ENCODE data around the gene HSPB6. TPM values are rescaled to one million over a fixed set of nuclear protein-coding genes. Genes with fewer than 3 reads are reported as not detected.
A peak's percentile ranks its signal among the peaks of the same experiment; 100 is the strongest.

The HSPB6 gene
- total and polyA plus RNA-seq, 7 donors: 4.4 to 275 (median 59.4) TPM

DNA sequence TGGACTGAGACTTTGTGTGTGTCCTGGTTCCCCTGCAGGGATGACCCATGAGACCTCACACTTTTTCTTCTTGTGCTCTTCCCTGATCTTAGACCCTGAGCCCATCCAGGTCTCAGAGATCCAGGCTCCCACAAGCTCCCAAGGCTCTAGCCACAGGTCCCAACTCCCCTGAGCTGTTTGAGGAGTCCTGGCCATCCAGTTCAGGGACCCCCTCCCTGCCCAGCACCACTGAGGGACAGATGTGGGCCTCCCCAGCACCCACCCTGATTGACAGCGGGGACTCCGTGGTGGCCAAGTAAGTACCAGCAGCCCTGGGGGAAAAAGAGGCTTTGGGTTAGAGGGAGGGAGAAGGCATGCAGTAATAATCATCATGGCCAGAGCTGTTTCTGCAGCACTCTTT lies 2.9 kb upstream of the HSPB6 start:
- peaks cover 0 to 43% (median 8%) of the 10 kb centered on the region in 4 donors for H3K36me3 ChIP-seq
- H3K27ac ChIP-seq: no peak overlapping the region
- H3K4me1 ChIP-seq: peaks cover 0 to 49% (median 37%) of the 10 kb centered on the region in 4 donors
- 96 to 100% methylated on average over 2 of the region's 2 CpGs for WGBS, 2 donors
- DNase-seq: no peak
- no peaks in the 10 kb centered on the region for H3K27me3 ChIP-seq
- TF ChIP-seq POLR2AphosphoS5 (IDR thresholded peaks at IDR 0.05): no peak
- TF ChIP-seq EP300 (IDR thresholded peaks at IDR 0.05): no peak
- TF ChIP-seq POLR2A (IDR thresholded peaks at IDR 0.05): no peak
- TF ChIP-seq CTCF (IDR thresholded peaks at IDR 0.05): no peak
- intact Hi-C loops (cut with DNase I): loop anchor here (5.0 to 10.0 kb wide), 4 partner anchors 112 to 383 kb away; partner anchors contain the start of genes CAPNS1, COX6B1, THAP8 and WDR62
- no peak overlapping the region for H3K4me3 ChIP-seq
- no peaks in the 10 kb centered on the region for H3K9me3 ChIP-seq

- H3K9me3 ChIP-seq: no peaks in the 10 kb centered on the region
- H3K4me1 ChIP-seq: peaks cover 0 to 63% (median 49%) of the 10 kb centered on the region in 4 donors
- peak within 1 kb of the TSS; percentile 98 to 99 (median 99) for H3K27ac ChIP-seq
- 0% methylated on average over 53 of the region's 53 CpGs for WGBS, 2 donors
- H3K27me3 ChIP-seq: no peaks in the 10 kb centered on the region
- H3K4me3 ChIP-seq: peak within 1 kb of the TSS; percentile 79 to 86 (median 83)
- intact Hi-C loops (cut with DNase I): loop anchor here (1.0 to 10.0 kb wide), 5 partner anchors 41 to 384 kb away; partner anchors contain the start of genes CAPNS1, COX6B1, THAP8 and WDR62
- peaks cover 0 to 43% (median 18%) of the 10 kb centered on the region in 4 donors for H3K36me3 ChIP-seq
- no peak for TF ChIP-seq EP300 (IDR thresholded peaks at IDR 0.05)
- peak; percentile 72 to 83 for TF ChIP-seq POLR2A (IDR thresholded peaks at IDR 0.05)
- TF ChIP-seq CTCF (IDR thresholded peaks at IDR 0.05): no peak
- peak; percentile 77 to 95 (median 86) for TF ChIP-seq POLR2AphosphoS5 (IDR thresholded peaks at IDR 0.05)
- DNase-seq: peak; percentile 100
These were observed 1.1 kb upstream of the HSPB6 start, which contains the start of gene PROSER3 for GRCh38 chr19:35757749-35758608. PROSER3 (plus strand) TSS chr19:35758176; CDS start chr19:35758216, 40 bp downstream.

- H3K27ac ChIP-seq: peak overlapping the region; percentile 98 to 99 (median 99)
- peak; percentile 99 for DNase-seq
- TF ChIP-seq CTCF (IDR thresholded peaks at IDR 0.05) (no peak), POLR2AphosphoS5 (IDR thresholded peaks at IDR 0.05) (peak; percentile 73 to 94 (median 86)), EP300 (IDR thresholded peaks at IDR 0.05) (peak; percentile 75 to 97 (median 93)), POLR2A (IDR thresholded peaks at IDR 0.05) (no peak)
- H3K4me1 ChIP-seq: peaks cover 0 to 63% (median 49%) of the 10 kb centered on the region in 4 donors
- intact Hi-C loops (cut with DNase I): loop anchor here (1.0 to 10.0 kb wide), 5 partner anchors 40 to 385 kb away; partner anchors contain the start of genes CAPNS1, COX6B1, THAP8 and WDR62
- H3K36me3 ChIP-seq: peaks cover under 1 to 43% (median 25%) of the 10 kb centered on the region in 4 donors
- peak overlapping the region; percentile 79 to 86 (median 83) for H3K4me3 ChIP-seq
- no peaks in the 10 kb centered on the region for H3K9me3 ChIP-seq
- no peaks in the 10 kb centered on the region for H3K27me3 ChIP-seq
- 7 to 8% methylated on average over 19 of the region's 19 CpGs for WGBS, 2 donors
These were observed 461 bp upstream of the HSPB6 start for GRCh38 chr19:35757231-35757748.

GRCh38 chr19:35755550-35756376 lies 1.1 kb downstream of the HSPB6 start:
- Histone ChIP-seq H3K27me3 (no peaks in the 10 kb centered on the region), H3K9me3 (no peaks in the 10 kb centered on the region), H3K4me1 (peaks cover 0 to 57% (median 49%) of the 10 kb centered on the region in 4 donors), H3K27ac (peak overlapping the region; percentile 98 to 99 (median 99)), H3K36me3 (peaks cover 6 to 31% (median 24%) of the 10 kb centered on the region in 4 donors), H3K4me3 (peak overlapping the region; percentile 64 to 85 (median 80))
- DNase-seq: peak; percentile 98
- no peak for TF ChIP-seq CTCF (IDR thresholded peaks at IDR 0.05)
- TF ChIP-seq EP300 (IDR thresholded peaks at IDR 0.05): peak in 2 of 4 donors; percentile 77 to 83
- peak in 1 of 2 donors; percentile 11 for TF ChIP-seq POLR2A (IDR thresholded peaks at IDR 0.05)
- peak; percentile 79 to 89 (median 80) for TF ChIP-seq POLR2AphosphoS5 (IDR thresholded peaks at IDR 0.05)
- intact Hi-C loops (cut with DNase I): loop anchor here (5.0 to 10.0 kb wide), 4 partner anchors 108 to 387 kb away; partner anchors contain the start of genes CAPNS1, COX6B1, THAP8 and WDR62
- WGBS, 2 donors: 9 to 18% methylated on average over 74 of the region's 74 CpGs

Measured in sigmoid colon (tissue), 7 donors.